GM12878 (cell line): ENCODE measurements around the gene DIPK1A. TPM values are rescaled to one million over a fixed set of nuclear protein-coding genes. Genes with fewer than 3 reads are reported as not detected.

Source experiments
- ATAC-seq: fragments of 200-7000 bp; cut with Tn5 transposase; 3 replicates; pipeline ENCODE4 v1.9.1; 2020; ENCODE audit warnings: mild to moderate bottlenecking, moderate library complexity
- BruUV-seq: library from RNA; stranded (reverse); fragments of 400-500 nt; replicated peaks from 2 replicates; lab custom pipeline; 2021; lab: Mats Ljungman, UMichigan
- CTCF ChIA-PET: fragments of 300-600 bp; sonication (Branson Sonifier 250); formaldehyde crosslinking; extraction: SDS; loops from one replicate; lab custom pipeline; 2021; ENCODE audit warnings: inconsistent platforms; lab: Yijun Ruan, JAX
- POLR2A ChIA-PET: fragments of 350-600 bp; formaldehyde crosslinking; extraction: SDS; loops from one replicate; lab custom pipeline; 2021; ENCODE audit warnings: inconsistent platforms; lab: Charles Lee
- RAD21 ChIA-PET: fragments of 300-600 bp; sonication (Branson Sonifier 250); formaldehyde crosslinking; loops from one replicate; lab custom pipeline; 2023; ENCODE audit warnings: antibody characterized with exemption; ENCODE audit not compliant: unreplicated experiment; lab: Charles Lee
- SMC1A ChIA-PET: fragments of 300-600 bp; sonication (Branson Sonifier 250); formaldehyde crosslinking; loops from one replicate; lab custom pipeline; 2023; ENCODE audit not compliant: unreplicated experiment, uncharacterized antibody; lab: Charles Lee
- DNase-seq: peaks from one replicate; pipeline ENCODE4 v3.0.0-alpha.2; 2011; ENCODE audit warnings: low read depth, low spot score
- FAIRE-seq: peaks from 3 replicates; lab custom pipeline; 2011; peaks lifted over from hg19 to GRCh38; lab: Jason Lieb, UNC
- H2AFZ ChIP-seq: 2 replicates; pipeline ENCODE4 v1.6.0; 2011; ENCODE audit warnings: low read depth, low read length, control low read depth; ENCODE audit not compliant: control insufficient read depth
- H3K27ac ChIP-seq: 2 replicates; pipeline ENCODE4 v1.5.1; 2011; ENCODE audit warnings: control low read depth; ENCODE audit not compliant: control insufficient read depth, insufficient read depth
- H3K27me3 ChIP-seq, 2 experiments: replicated peaks in 1 of 2; 2 replicates each; pipeline versions ENCODE4 v1.6.0 to v1.6.1; 2011; ENCODE audit warnings: low read length in 1 of 2; ENCODE audit not compliant: control insufficient read depth in 2 of 2, insufficient read depth in 2 of 2
- H3K36me3 ChIP-seq, 2 experiments: 2 replicates each; pipeline ENCODE4 v1.5.1; 2011; ENCODE audit warnings: low read length in 1 of 2; ENCODE audit not compliant: control insufficient read depth in 2 of 2, insufficient read depth in 2 of 2
- H3K4me1 ChIP-seq: 2 replicates; pipeline ENCODE4 v1.6.1; 2011; ENCODE audit warnings: mild to moderate bottlenecking, low read length, moderate library complexity, mixed read lengths; ENCODE audit not compliant: control insufficient read depth, insufficient read depth
- H3K4me2 ChIP-seq: 2 replicates; pipeline ENCODE4 v1.6.0; 2011; ENCODE audit warnings: control low read depth; ENCODE audit not compliant: control insufficient read depth, insufficient read depth
- H3K4me3 ChIP-seq: fragments of 200-600 bp; sonication (generic); 2 replicates; pipeline ENCODE4 v1.5.1; 2016
- H3K79me2 ChIP-seq: 2 replicates; pipeline ENCODE4 v1.6.0; 2011; ENCODE audit warnings: low read length; ENCODE audit not compliant: control insufficient read depth, insufficient read depth
- H3K9ac ChIP-seq: 2 replicates; pipeline ENCODE4 v1.8.0; 2011; ENCODE audit warnings: low read length, control low read depth, mixed read lengths; ENCODE audit not compliant: control insufficient read depth, insufficient read depth
- H3K9me3 ChIP-seq: replicated peaks from 3 replicates; pipeline ENCODE4 v1.5.1; 2011; ENCODE audit warnings: mild to moderate bottlenecking, low read length; ENCODE audit not compliant: control insufficient read depth, insufficient read depth
- H4K20me1 ChIP-seq: 2 replicates; pipeline ENCODE4 v1.6.0; 2011; ENCODE audit not compliant: control insufficient read depth, insufficient read depth
- ATF7 ChIP-seq: fragments of 450-650 bp; IDR thresholded peaks from 2 replicates; pipeline ENCODE4 v1.6.1; 2016; ENCODE audit warnings: low read depth, mild to moderate bottlenecking
- CREM ChIP-seq: IDR thresholded peaks from 2 replicates; pipeline ENCODE4 v1.6.1; 2014; ENCODE audit warnings: antibody characterized with exemption, low read depth
- FOS ChIP-seq: IDR thresholded peaks from 3 replicates; pipeline ENCODE4 v1.6.1; 2011; ENCODE audit warnings: borderline replicate concordance; ENCODE audit not compliant: insufficient read length; ENCODE audit errors: extremely low read depth
- GABPA ChIP-seq: IDR thresholded peaks from 2 replicates; pipeline ENCODE4 v1.6.1; 2014; ENCODE audit warnings: antibody characterized with exemption, low read depth, mild to moderate bottlenecking, inconsistent platforms
- GATAD2B ChIP-seq: fragments of 450-650 bp; conservative IDR thresholded peaks from 2 replicates; pipeline ENCODE4 v1.6.1; 2017; ENCODE audit warnings: low read depth, mild to moderate bottlenecking, moderate library complexity
- NBN ChIP-seq: fragments of 450-650 bp; IDR thresholded peaks from 2 replicates; pipeline ENCODE4 v1.6.1; 2016
- NFYA ChIP-seq: IDR thresholded peaks from 2 replicates; pipeline ENCODE4 v1.6.1; 2011; ENCODE audit warnings: low read depth, mild to moderate bottlenecking, low read length, improper control_type of control experiment, borderline replicate concordance
- PAX8 ChIP-seq: fragments of 450-650 bp; IDR thresholded peaks from 2 replicates; pipeline ENCODE4 v1.6.1; 2017; ENCODE audit warnings: mild to moderate bottlenecking, moderate library complexity
- POLR2AphosphoS5 ChIP-seq: IDR thresholded peaks from 2 replicates; pipeline ENCODE4 v1.6.1; 2011; ENCODE audit warnings: mild to moderate bottlenecking, low read length, inconsistent platforms
- RB1 ChIP-seq: fragments of 450-650 bp; formaldehyde crosslinking; IDR thresholded peaks from 2 replicates; pipeline ENCODE4 v1.6.1; 2017; ENCODE audit warnings: mild to moderate bottlenecking, borderline replicate concordance
- SMAD1 ChIP-seq: fragments of 450-650 bp; IDR thresholded peaks from 2 replicates; pipeline ENCODE4 v1.6.1; 2018; ENCODE audit warnings: mild to moderate bottlenecking, low read depth; ENCODE audit not compliant: partially characterized antibody
- SMAD5 ChIP-seq: IDR thresholded peaks from 2 replicates; pipeline ENCODE4 v1.6.1; 2016; ENCODE audit warnings: antibody characterized with exemption, low read depth
- SP1 ChIP-seq: IDR thresholded peaks from one replicate; pipeline ENCODE4 v1.6.1; 2011; ENCODE audit warnings: low read depth, low read length
- ZBED1 ChIP-seq: IDR thresholded peaks from 2 replicates; pipeline ENCODE4 v1.6.1; 2016; ENCODE audit warnings: borderline replicate concordance
- ZNF217 ChIP-seq: fragments of 450-650 bp; IDR thresholded peaks from 2 replicates; pipeline ENCODE4 v1.6.1; 2017; ENCODE audit warnings: antibody characterized with exemption, mild to moderate bottlenecking
- in situ Hi-C: fragments of 300-500 bp; cut with MboI; formaldehyde crosslinking; loops from 9 replicates; pipeline ENCODE4 v1.14.3; 2018; ENCODE audit warnings: mixed read lengths
- intact Hi-C: fragments of 100-400 bp; cut with micrococcal nuclease; formaldehyde crosslinking; loops from one replicate; pipeline ENCODE4 v1.14.2; 2022; ENCODE audit not compliant: unreplicated experiment
- polyA plus RNA-seq, 11 experiments: library from polyadenylated mRNA; depleted of rRNA in 4 of 11; unstranded in 6 of 11; stranded (reverse) in 5 of 11; fragments of >200 nt; fragmentation: Nextera tagmentation in 4 of 11; fragmentation: Illumina TruSeq in 1 of 11; extraction: Ambion mirVana in 4 of 11; extraction: Trizol in 1 of 11; gene quantifications; 1 replicate in 1 of 11; 2 replicates in 10 of 11; pipeline versions ENCODE4 v1.2.1 to v1.2.3, GENCODE V29; 2011 to 2016; ENCODE audit warnings: inconsistent platforms in 2 of 11, missing spikeins in 2 of 11, low read depth in 1 of 11
- total RNA-seq, 4 experiments: library from RNA; depleted of rRNA in 3 of 4; stranded (reverse); fragments of >200 nt in 3 of 4; fragmentation: Illumina TruSeq in 1 of 4; extraction: Trizol in 1 of 4; gene quantifications; 2 replicates each; pipeline versions ENCODE4 v1.2.1 to v1.2.3, GENCODE V29; 2013 to 2021
- TF ChIP-seq, protein P1 (sequence below): fragments of 450-650 bp; formaldehyde crosslinking; IDR thresholded peaks from 2 replicates; pipeline ENCODE4 v1.5.0; 2022; ENCODE audit warnings: mild to moderate bottlenecking, missing genetic modification characterization
- TF ChIP-seq, protein P2 (sequence below): IDR thresholded peaks from 2 replicates; pipeline ENCODE4 v1.6.1; 2012; ENCODE audit warnings: low read depth, low read length, improper control_type of control experiment

The DIPK1A gene
- total and polyA plus RNA-seq, 10 of the 15 experiments (the other 5 are each of a cell fraction or from before 2014, with no cell fraction given): 4.9 to 15.0 (median 9.7) TPM

DNA sequence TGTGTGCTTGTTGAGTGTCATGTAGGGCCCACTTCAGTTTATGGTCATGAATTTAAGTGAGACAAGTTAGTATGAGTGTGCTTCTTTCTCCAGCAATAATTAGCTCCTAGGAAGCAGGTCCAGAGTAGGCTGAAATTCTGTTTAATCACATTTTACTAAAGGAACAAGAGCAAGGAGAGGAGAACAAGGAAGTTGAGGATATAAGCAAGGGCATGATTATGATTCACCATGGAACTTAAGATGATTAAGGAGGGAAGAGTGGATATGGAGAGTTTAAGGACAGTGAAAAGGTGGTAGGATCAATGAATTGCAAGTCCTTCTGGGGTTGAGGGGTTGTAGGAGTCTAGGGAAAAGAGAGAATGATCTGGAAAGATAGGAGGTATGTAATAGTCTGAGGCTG, 3.1 kb upstream of the DIPK1A start:
- no peaks in the 10 kb centered on the region for H3K27me3 ChIP-seq
- H3K4me1 ChIP-seq: peaks cover 27% of the 10 kb centered on the region
- H4K20me1 ChIP-seq: no peaks in the 10 kb centered on the region
- no TSS peak for BruUV-seq
- H3K9me3 ChIP-seq: no peaks in the 10 kb centered on the region
- SMC1A ChIA-PET: interaction anchor here (0.6 to 11.1 kb wide), 11 partner anchors 8 to 108 kb away, joined by 3 to 179 read pairs (median 6); no protein-coding TSS in a partner anchor
- H3K9ac ChIP-seq: no peak overlapping the region
- no peak overlapping the region for H3K27ac ChIP-seq
- no peak for ATAC-seq
- in situ Hi-C loops: no loop called here
- H3K4me3 ChIP-seq: no peak overlapping the region
- H3K4me2 ChIP-seq: no peak overlapping the region
- H2AFZ ChIP-seq: no peak overlapping the region
- POLR2A ChIA-PET: interaction anchor here (0.7 to 6.4 kb wide), 4 partner anchors 9 to 1423 kb away, joined by 3 to 103 read pairs (median 23); no protein-coding TSS in a partner anchor
- DNase-seq: no peak
- intact Hi-C loops: loop anchor here (5.0 kb wide), 2 partner anchors 113 to 218 kb away; partner anchors contain the start of genes CCDC18, MTF2 and TMED5
- FAIRE-seq: no peak
- peaks cover 23% of the 10 kb centered on the region for H3K79me2 ChIP-seq
- TF ChIP-seq ZBED1 (no peak), GATAD2B (no peak), NBN (no peak), RB1 (no peak), SMAD5 (no peak), CREM (no peak), SP1 (no peak), ATF7 (no peak), SMAD1 (no peak), ZNF217 (no peak), POLR2AphosphoS5 (no peak), FOS (no peak), GABPA (no peak), NFYA (no peak), PAX8 (no peak)
- TF ChIP-seq, protein P1, sequence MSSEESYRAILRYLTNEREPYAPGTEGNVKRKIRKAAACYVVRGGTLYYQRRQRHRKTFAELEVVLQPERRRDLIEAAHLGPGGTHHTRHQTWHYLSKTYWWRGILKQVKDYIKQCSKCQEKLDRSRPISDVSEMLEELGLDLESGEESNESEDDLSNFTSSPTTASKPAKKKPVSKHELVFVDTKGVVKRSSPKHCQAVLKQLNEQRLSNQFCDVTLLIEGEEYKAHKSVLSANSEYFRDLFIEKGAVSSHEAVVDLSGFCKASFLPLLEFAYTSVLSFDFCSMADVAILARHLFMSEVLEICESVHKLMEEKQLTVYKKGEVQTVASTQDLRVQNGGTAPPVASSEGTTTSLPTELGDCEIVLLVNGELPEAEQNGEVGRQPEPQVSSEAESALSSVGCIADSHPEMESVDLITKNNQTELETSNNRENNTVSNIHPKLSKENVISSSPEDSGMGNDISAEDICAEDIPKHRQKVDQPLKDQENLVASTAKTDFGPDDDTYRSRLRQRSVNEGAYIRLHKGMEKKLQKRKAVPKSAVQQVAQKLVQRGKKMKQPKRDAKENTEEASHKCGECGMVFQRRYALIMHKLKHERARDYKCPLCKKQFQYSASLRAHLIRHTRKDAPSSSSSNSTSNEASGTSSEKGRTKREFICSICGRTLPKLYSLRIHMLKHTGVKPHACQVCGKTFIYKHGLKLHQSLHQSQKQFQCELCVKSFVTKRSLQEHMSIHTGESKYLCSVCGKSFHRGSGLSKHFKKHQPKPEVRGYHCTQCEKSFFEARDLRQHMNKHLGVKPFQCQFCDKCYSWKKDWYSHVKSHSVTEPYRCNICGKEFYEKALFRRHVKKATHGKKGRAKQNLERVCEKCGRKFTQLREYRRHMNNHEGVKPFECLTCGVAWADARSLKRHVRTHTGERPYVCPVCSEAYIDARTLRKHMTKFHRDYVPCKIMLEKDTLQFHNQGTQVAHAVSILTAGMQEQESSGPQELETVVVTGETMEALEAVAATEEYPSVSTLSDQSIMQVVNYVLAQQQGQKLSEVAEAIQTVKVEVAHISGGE (CRISPR knock-in tag): no peak
- TF ChIP-seq, protein P2, sequence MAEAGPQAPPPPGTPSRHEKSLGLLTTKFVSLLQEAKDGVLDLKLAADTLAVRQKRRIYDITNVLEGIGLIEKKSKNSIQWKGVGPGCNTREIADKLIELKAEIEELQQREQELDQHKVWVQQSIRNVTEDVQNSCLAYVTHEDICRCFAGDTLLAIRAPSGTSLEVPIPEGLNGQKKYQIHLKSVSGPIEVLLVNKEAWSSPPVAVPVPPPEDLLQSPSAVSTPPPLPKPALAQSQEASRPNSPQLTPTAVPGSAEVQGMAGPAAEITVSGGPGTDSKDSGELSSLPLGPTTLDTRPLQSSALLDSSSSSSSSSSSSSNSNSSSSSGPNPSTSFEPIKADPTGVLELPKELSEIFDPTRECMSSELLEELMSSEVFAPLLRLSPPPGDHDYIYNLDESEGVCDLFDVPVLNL: no peak
- RAD21 ChIA-PET: interaction anchor here (0.8 to 11.6 kb wide), 4 partner anchors 8 to 29 kb away, joined by 3 to 204 read pairs (median 110); no protein-coding TSS in a partner anchor
- CTCF ChIA-PET: interaction anchor here (6.7 to 10.7 kb wide), 3 partner anchors 9 to 105 kb away, joined by 109 to 169 read pairs (median 136); no protein-coding TSS in a partner anchor
- no peaks in the 10 kb centered on the region for H3K36me3 ChIP-seq
